Measurements from ENCODE around the gene SSTR3. TPM values are rescaled to one million over a fixed set of nuclear protein-coding genes. Genes with fewer than 3 reads are reported as not detected.

Gene SSTR3
- total and polyA plus RNA-seq, 2 of the 13 experiments (the other 11 are each of a cell fraction or from before 2014, with no cell fraction given), result 0.08 to 0.64 TPM

GRCh38 chr22:37196539-37197450 is 15.5 kb downstream of the SSTR3 start (continued):
- TF ChIP-seq USF2 (IDR thresholded peaks at IDR 0.05; ENCODE audit: low read depth, low read length) (no peak), USF2 (CRISPR knock-in tag; IDR thresholded peaks at IDR 0.05; ENCODE audit: borderline replicate concordance) (no peak), TEAD3 (CRISPR knock-in tag; optimal IDR thresholded peaks at IDR 0.05; ENCODE audit: borderline replicate concordance) (peak; percentile 71), ZNF343 (CRISPR knock-in tag; IDR thresholded peaks at IDR 0.05) (0 out of 2 replicates have a peak, but pooled peaks have one; percentile 80), NFIB (CRISPR knock-in tag; IDR thresholded peaks at IDR 0.05; ENCODE audit: borderline replicate concordance) (no peak), ZNF614 (CRISPR knock-in tag; IDR thresholded peaks at IDR 0.05; ENCODE audit: borderline replicate concordance) (no peak), NFKBIZ (CRISPR knock-in tag; IDR thresholded peaks at IDR 0.05) (no peak), ZNF879 (CRISPR knock-in tag; IDR thresholded peaks at IDR 0.05) (no peak), ZNF124 (CRISPR knock-in tag; IDR thresholded peaks at IDR 0.05) (peak; percentile 51; the same call in 1 of the 2 replicates), ADNP (CRISPR knock-in tag; IDR thresholded peaks at IDR 0.05) (no peak), ELF3 (CRISPR knock-in tag; IDR thresholded peaks at IDR 0.05) (no peak), MXD4 (CRISPR knock-in tag; IDR thresholded peaks at IDR 0.05) (no peak), ZNF383 (CRISPR knock-in tag; IDR thresholded peaks at IDR 0.05; ENCODE audit: borderline replicate concordance) (no peak), SP140L (CRISPR knock-in tag; IDR thresholded peaks at IDR 0.05; ENCODE audit: borderline replicate concordance) (no peak), HNF4G (IDR thresholded peaks at IDR 0.05; ENCODE audit: borderline replicate concordance, low read depth, low read length) (peak; percentile 94), HNF4G (CRISPR knock-in tag; IDR thresholded peaks at IDR 0.05; ENCODE audit: borderline replicate concordance, low read depth) (peak; percentile 89)
- TF ChIP-seq, protein P1, sequence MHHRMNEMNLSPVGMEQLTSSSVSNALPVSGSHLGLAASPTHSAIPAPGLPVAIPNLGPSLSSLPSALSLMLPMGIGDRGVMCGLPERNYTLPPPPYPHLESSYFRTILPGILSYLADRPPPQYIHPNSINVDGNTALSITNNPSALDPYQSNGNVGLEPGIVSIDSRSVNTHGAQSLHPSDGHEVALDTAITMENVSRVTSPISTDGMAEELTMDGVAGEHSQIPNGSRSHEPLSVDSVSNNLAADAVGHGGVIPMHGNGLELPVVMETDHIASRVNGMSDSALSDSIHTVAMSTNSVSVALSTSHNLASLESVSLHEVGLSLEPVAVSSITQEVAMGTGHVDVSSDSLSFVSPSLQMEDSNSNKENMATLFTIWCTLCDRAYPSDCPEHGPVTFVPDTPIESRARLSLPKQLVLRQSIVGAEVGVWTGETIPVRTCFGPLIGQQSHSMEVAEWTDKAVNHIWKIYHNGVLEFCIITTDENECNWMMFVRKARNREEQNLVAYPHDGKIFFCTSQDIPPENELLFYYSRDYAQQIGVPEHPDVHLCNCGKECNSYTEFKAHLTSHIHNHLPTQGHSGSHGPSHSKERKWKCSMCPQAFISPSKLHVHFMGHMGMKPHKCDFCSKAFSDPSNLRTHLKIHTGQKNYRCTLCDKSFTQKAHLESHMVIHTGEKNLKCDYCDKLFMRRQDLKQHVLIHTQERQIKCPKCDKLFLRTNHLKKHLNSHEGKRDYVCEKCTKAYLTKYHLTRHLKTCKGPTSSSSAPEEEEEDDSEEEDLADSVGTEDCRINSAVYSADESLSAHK (CRISPR knock-in tag; IDR thresholded peaks at IDR 0.05; ENCODE audit: borderline replicate concordance), result no peak
- TF ChIP-seq, protein P2, sequence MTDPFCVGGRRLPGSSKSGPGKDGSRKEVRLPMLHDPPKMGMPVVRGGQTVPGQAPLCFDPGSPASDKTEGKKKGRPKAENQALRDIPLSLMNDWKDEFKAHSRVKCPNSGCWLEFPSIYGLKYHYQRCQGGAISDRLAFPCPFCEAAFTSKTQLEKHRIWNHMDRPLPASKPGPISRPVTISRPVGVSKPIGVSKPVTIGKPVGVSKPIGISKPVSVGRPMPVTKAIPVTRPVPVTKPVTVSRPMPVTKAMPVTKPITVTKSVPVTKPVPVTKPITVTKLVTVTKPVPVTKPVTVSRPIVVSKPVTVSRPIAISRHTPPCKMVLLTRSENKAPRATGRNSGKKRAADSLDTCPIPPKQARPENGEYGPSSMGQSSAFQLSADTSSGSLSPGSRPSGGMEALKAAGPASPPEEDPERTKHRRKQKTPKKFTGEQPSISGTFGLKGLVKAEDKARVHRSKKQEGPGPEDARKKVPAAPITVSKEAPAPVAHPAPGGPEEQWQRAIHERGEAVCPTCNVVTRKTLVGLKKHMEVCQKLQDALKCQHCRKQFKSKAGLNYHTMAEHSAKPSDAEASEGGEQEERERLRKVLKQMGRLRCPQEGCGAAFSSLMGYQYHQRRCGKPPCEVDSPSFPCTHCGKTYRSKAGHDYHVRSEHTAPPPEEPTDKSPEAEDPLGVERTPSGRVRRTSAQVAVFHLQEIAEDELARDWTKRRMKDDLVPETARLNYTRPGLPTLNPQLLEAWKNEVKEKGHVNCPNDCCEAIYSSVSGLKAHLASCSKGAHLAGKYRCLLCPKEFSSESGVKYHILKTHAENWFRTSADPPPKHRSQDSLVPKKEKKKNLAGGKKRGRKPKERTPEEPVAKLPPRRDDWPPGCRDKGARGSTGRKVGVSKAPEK (CRISPR knock-in tag; IDR thresholded peaks at IDR 0.05; ENCODE audit: borderline replicate concordance), result no peak
- TF ChIP-seq, protein P3, sequence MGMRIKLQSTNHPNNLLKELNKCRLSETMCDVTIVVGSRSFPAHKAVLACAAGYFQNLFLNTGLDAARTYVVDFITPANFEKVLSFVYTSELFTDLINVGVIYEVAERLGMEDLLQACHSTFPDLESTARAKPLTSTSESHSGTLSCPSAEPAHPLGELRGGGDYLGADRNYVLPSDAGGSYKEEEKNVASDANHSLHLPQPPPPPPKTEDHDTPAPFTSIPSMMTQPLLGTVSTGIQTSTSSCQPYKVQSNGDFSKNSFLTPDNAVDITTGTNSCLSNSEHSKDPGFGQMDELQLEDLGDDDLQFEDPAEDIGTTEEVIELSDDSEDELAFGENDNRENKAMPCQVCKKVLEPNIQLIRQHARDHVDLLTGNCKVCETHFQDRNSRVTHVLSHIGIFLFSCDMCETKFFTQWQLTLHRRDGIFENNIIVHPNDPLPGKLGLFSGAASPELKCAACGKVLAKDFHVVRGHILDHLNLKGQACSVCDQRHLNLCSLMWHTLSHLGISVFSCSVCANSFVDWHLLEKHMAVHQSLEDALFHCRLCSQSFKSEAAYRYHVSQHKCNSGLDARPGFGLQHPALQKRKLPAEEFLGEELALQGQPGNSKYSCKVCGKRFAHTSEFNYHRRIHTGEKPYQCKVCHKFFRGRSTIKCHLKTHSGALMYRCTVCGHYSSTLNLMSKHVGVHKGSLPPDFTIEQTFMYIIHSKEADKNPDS (CRISPR knock-in tag; IDR thresholded peaks at IDR 0.05), result no peak
